ENCODE results near the gene DNAJC2. TPM values are rescaled to one million over a fixed set of nuclear protein-coding genes. Genes with fewer than 3 reads are reported as not detected.
A peak's percentile ranks its signal among the peaks of the same experiment; 100 is the strongest.

The DNAJC2 gene
- polyA plus RNA-seq, 4 donors = 22.2 to 36.3 (median 31.2) TPM

GRCh38 chr7:103325744-103326143 lies 18.8 kb downstream of the DNAJC2 start:
- H3K36me3 ChIP-seq (ENCODE audit: control insufficient read depth in 3 of 3, insufficient read depth in 2 of 3, low read depth in 1 of 3, low read length in 3 of 3) = peaks cover 11 to 35% (median 13%) of the 10 kb centered on the region in 3 donors
- no peaks in the 10 kb centered on the region for H3K27me3 ChIP-seq (ENCODE audit: control insufficient read depth in 3 of 3, insufficient read depth in 3 of 3, low read length in 3 of 3)
- H3K4me3 ChIP-seq (ENCODE audit: low read depth in 1 of 3, low read length in 3 of 3) = no peak overlapping the region
- no peak for FAIRE-seq
- no peak for DNase-seq
- WGBS, 3 donors = 89 to 91% (median 90%) methylated on average over 8 of the region's 8 CpGs
- H3K27ac ChIP-seq (ENCODE audit: low read depth in 1 of 3, low read length in 2 of 3) = no peak overlapping the region
- H3K9me3 ChIP-seq (ENCODE audit: control insufficient read depth in 2 of 2, insufficient read depth in 1 of 2, low read depth in 1 of 2, low read length in 1 of 2) = no peaks in the 10 kb centered on the region
- H3K4me1 ChIP-seq (ENCODE audit: control insufficient read depth in 3 of 3, insufficient read depth in 2 of 3, low read depth in 1 of 3, low read length in 2 of 3) = no peaks in the 10 kb centered on the region

- peaks cover 22 to 37% (median 34%) of the 10 kb centered on the region in 3 donors for H3K36me3 ChIP-seq (ENCODE audit: control insufficient read depth in 3 of 3, insufficient read depth in 2 of 3, low read depth in 1 of 3, low read length in 3 of 3)
- H3K27ac ChIP-seq (ENCODE audit: low read depth in 1 of 3, low read length in 2 of 3) = no peak overlapping the region
- no peak for FAIRE-seq
- H3K9me3 ChIP-seq (ENCODE audit: control insufficient read depth in 2 of 2, insufficient read depth in 1 of 2, low read depth in 1 of 2, low read length in 1 of 2) = no peaks in the 10 kb centered on the region
- H3K4me3 ChIP-seq (ENCODE audit: low read depth in 1 of 3, low read length in 3 of 3) = no peak overlapping the region
- H3K4me1 ChIP-seq (ENCODE audit: control insufficient read depth in 3 of 3, insufficient read depth in 2 of 3, low read depth in 1 of 3, low read length in 2 of 3) = peaks cover 0 to 6% (median 0%) of the 10 kb centered on the region in 3 donors
- H3K27me3 ChIP-seq (ENCODE audit: control insufficient read depth in 3 of 3, insufficient read depth in 3 of 3, low read length in 3 of 3) = no peaks in the 10 kb centered on the region
- no peak for DNase-seq
Measured at GRCh38 chr7:103317009-103317408, 27.6 kb downstream of the DNAJC2 start.

GRCh38 chr7:103316380-103316941 lies 28.1 kb downstream of the DNAJC2 start:
- no peak for DNase-seq
- H3K9me3 ChIP-seq (ENCODE audit: control insufficient read depth in 2 of 2, insufficient read depth in 1 of 2, low read depth in 1 of 2, low read length in 1 of 2) = no peaks in the 10 kb centered on the region
- H3K4me3 ChIP-seq (ENCODE audit: low read depth in 1 of 3, low read length in 3 of 3) = no peak overlapping the region
- no peaks in the 10 kb centered on the region for H3K27me3 ChIP-seq (ENCODE audit: control insufficient read depth in 3 of 3, insufficient read depth in 3 of 3, low read length in 3 of 3)
- 88 to 91% (median 90%) methylated on average over 2 of the region's 2 CpGs for WGBS, 3 donors
- peaks cover 18 to 34% (median 34%) of the 10 kb centered on the region in 3 donors for H3K36me3 ChIP-seq (ENCODE audit: control insufficient read depth in 3 of 3, insufficient read depth in 2 of 3, low read depth in 1 of 3, low read length in 3 of 3)
- H3K4me1 ChIP-seq (ENCODE audit: control insufficient read depth in 3 of 3, insufficient read depth in 2 of 3, low read depth in 1 of 3, low read length in 2 of 3) = peaks cover 0 to 6% (median 0%) of the 10 kb centered on the region in 3 donors
- FAIRE-seq = no peak
- H3K27ac ChIP-seq (ENCODE audit: low read depth in 1 of 3, low read length in 2 of 3) = no peak overlapping the region

GRCh38 chr7:103314852-103315251 lies 29.7 kb downstream of the DNAJC2 start:
- H3K27ac ChIP-seq (ENCODE audit: low read depth in 1 of 3, low read length in 2 of 3) = no peak overlapping the region
- DNase-seq = no peak
- FAIRE-seq = no peak
- peaks cover 18 to 32% (median 24%) of the 10 kb centered on the region in 3 donors for H3K36me3 ChIP-seq (ENCODE audit: control insufficient read depth in 3 of 3, insufficient read depth in 2 of 3, low read depth in 1 of 3, low read length in 3 of 3)
- H3K9me3 ChIP-seq (ENCODE audit: control insufficient read depth in 2 of 2, insufficient read depth in 1 of 2, low read depth in 1 of 2, low read length in 1 of 2) = no peaks in the 10 kb centered on the region
- H3K4me1 ChIP-seq (ENCODE audit: control insufficient read depth in 3 of 3, insufficient read depth in 2 of 3, low read depth in 1 of 3, low read length in 2 of 3) = peaks cover 0 to 6% (median 0%) of the 10 kb centered on the region in 3 donors
- H3K4me3 ChIP-seq (ENCODE audit: low read depth in 1 of 3, low read length in 3 of 3) = no peak overlapping the region
- no peaks in the 10 kb centered on the region for H3K27me3 ChIP-seq (ENCODE audit: control insufficient read depth in 3 of 3, insufficient read depth in 3 of 3, low read length in 3 of 3)
- 77 to 83% (median 81%) methylated on average over 2 of the region's 2 CpGs for WGBS, 3 donors

- Histone ChIP-seq H3K4me3 (ENCODE audit: low read depth in 1 of 3, low read length in 3 of 3) (no peak overlapping the region), H3K27ac (ENCODE audit: low read depth in 1 of 3, low read length in 2 of 3) (no peak overlapping the region), H3K4me1 (ENCODE audit: control insufficient read depth in 3 of 3, insufficient read depth in 2 of 3, low read depth in 1 of 3, low read length in 2 of 3) (no peaks in the 10 kb centered on the region), H3K9me3 (ENCODE audit: control insufficient read depth in 2 of 2, insufficient read depth in 1 of 2, low read depth in 1 of 2, low read length in 1 of 2) (no peaks in the 10 kb centered on the region), H3K36me3 (ENCODE audit: control insufficient read depth in 3 of 3, insufficient read depth in 2 of 3, low read depth in 1 of 3, low read length in 3 of 3) (peaks cover 7 to 27% (median 14%) of the 10 kb centered on the region in 3 donors), H3K27me3 (ENCODE audit: control insufficient read depth in 3 of 3, insufficient read depth in 3 of 3, low read length in 3 of 3) (no peaks in the 10 kb centered on the region)
- FAIRE-seq = no peak
- 62 to 75% (median 67%) methylated on average over 3 of the region's 3 CpGs for WGBS, 3 donors
- no peak for DNase-seq
Measured at GRCh38 chr7:103307503-103308231, 36.9 kb downstream of the DNAJC2 start.

GRCh38 chr7:103301441-103301840 lies 43.1 kb downstream of the DNAJC2 start:
- H3K27ac ChIP-seq (ENCODE audit: low read depth in 1 of 3, low read length in 2 of 3) = no peak overlapping the region
- no peak overlapping the region for H3K4me3 ChIP-seq (ENCODE audit: low read depth in 1 of 3, low read length in 3 of 3)
- H3K27me3 ChIP-seq (ENCODE audit: control insufficient read depth in 3 of 3, insufficient read depth in 3 of 3, low read length in 3 of 3) = no peaks in the 10 kb centered on the region
- FAIRE-seq (no peak), DNase-seq (no peak)
- 61 to 70% (median 64%) methylated on average over 2 of the region's 2 CpGs for whole genome bisulfite sequencing, 3 donors
- H3K9me3 ChIP-seq (ENCODE audit: control insufficient read depth in 2 of 2, insufficient read depth in 1 of 2, low read depth in 1 of 2, low read length in 1 of 2) = no peaks in the 10 kb centered on the region
- H3K4me1 ChIP-seq (ENCODE audit: control insufficient read depth in 3 of 3, insufficient read depth in 2 of 3, low read depth in 1 of 3, low read length in 2 of 3) = peaks cover 3 to 9% (median 4%) of the 10 kb centered on the region in 3 donors
- peaks cover 5 to 23% (median 12%) of the 10 kb centered on the region in 3 donors for H3K36me3 ChIP-seq (ENCODE audit: control insufficient read depth in 3 of 3, insufficient read depth in 2 of 3, low read depth in 1 of 3, low read length in 3 of 3)

- Histone ChIP-seq H3K4me1 (ENCODE audit: control insufficient read depth in 3 of 3, insufficient read depth in 2 of 3, low read depth in 1 of 3, low read length in 2 of 3) (peaks cover 3 to 9% (median 4%) of the 10 kb centered on the region in 3 donors), H3K9me3 (ENCODE audit: control insufficient read depth in 2 of 2, insufficient read depth in 1 of 2, low read depth in 1 of 2, low read length in 1 of 2) (no peaks in the 10 kb centered on the region), H3K4me3 (ENCODE audit: low read depth in 1 of 3, low read length in 3 of 3) (no peak overlapping the region), H3K27ac (ENCODE audit: low read depth in 1 of 3, low read length in 2 of 3) (no peak overlapping the region), H3K27me3 (ENCODE audit: control insufficient read depth in 3 of 3, insufficient read depth in 3 of 3, low read length in 3 of 3) (no peaks in the 10 kb centered on the region), H3K36me3 (ENCODE audit: control insufficient read depth in 3 of 3, insufficient read depth in 2 of 3, low read depth in 1 of 3, low read length in 3 of 3) (peaks cover 0 to 18% (median 12%) of the 10 kb centered on the region in 3 donors)
- WGBS, 3 donors = 84 to 96% (median 91%) methylated on average over 6 of the region's 6 CpGs
- no peak for FAIRE-seq
- no peak for DNase-seq
Measured at GRCh38 chr7:103299660-103300059, 44.9 kb downstream of the DNAJC2 start.

- Histone ChIP-seq H3K4me1 (ENCODE audit: control insufficient read depth in 3 of 3, insufficient read depth in 2 of 3, low read depth in 1 of 3, low read length in 2 of 3) (peaks cover 3 to 9% (median 4%) of the 10 kb centered on the region in 3 donors), H3K36me3 (ENCODE audit: control insufficient read depth in 3 of 3, insufficient read depth in 2 of 3, low read depth in 1 of 3, low read length in 3 of 3) (peaks cover 0 to 12% (median 12%) of the 10 kb centered on the region in 3 donors), H3K9me3 (ENCODE audit: control insufficient read depth in 2 of 2, insufficient read depth in 1 of 2, low read depth in 1 of 2, low read length in 1 of 2) (no peaks in the 10 kb centered on the region), H3K27ac (ENCODE audit: low read depth in 1 of 3, low read length in 2 of 3) (peak overlapping the region in 2 of 3 donors; percentile 70 to 95), H3K27me3 (ENCODE audit: control insufficient read depth in 3 of 3, insufficient read depth in 3 of 3, low read length in 3 of 3) (no peaks in the 10 kb centered on the region), H3K4me3 (ENCODE audit: low read depth in 1 of 3, low read length in 3 of 3) (peak overlapping the region; percentile 76 to 88 (median 80))
- WGBS, 3 donors = 0 to 1% (median 0%) methylated on average over 7 of the region's 7 CpGs
- DNase-seq (no peak), FAIRE-seq (no peak)
Measured at GRCh38 chr7:103297837-103298179, 46.8 kb downstream of the DNAJC2 start.
